Suppressor macrophage treated with lipopolysaccharide for 4 hours (primary cell): ENCODE results near the gene ATMIN.

Source experiments
- DNase-seq: peaks from one replicate; pipeline ENCODE4 v3.0.0-alpha.2; 2020

ATMIN gene, protein sequence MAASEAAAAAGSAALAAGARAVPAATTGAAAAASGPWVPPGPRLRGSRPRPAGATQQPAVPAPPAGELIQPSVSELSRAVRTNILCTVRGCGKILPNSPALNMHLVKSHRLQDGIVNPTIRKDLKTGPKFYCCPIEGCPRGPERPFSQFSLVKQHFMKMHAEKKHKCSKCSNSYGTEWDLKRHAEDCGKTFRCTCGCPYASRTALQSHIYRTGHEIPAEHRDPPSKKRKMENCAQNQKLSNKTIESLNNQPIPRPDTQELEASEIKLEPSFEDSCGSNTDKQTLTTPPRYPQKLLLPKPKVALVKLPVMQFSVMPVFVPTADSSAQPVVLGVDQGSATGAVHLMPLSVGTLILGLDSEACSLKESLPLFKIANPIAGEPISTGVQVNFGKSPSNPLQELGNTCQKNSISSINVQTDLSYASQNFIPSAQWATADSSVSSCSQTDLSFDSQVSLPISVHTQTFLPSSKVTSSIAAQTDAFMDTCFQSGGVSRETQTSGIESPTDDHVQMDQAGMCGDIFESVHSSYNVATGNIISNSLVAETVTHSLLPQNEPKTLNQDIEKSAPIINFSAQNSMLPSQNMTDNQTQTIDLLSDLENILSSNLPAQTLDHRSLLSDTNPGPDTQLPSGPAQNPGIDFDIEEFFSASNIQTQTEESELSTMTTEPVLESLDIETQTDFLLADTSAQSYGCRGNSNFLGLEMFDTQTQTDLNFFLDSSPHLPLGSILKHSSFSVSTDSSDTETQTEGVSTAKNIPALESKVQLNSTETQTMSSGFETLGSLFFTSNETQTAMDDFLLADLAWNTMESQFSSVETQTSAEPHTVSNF

DNA sequence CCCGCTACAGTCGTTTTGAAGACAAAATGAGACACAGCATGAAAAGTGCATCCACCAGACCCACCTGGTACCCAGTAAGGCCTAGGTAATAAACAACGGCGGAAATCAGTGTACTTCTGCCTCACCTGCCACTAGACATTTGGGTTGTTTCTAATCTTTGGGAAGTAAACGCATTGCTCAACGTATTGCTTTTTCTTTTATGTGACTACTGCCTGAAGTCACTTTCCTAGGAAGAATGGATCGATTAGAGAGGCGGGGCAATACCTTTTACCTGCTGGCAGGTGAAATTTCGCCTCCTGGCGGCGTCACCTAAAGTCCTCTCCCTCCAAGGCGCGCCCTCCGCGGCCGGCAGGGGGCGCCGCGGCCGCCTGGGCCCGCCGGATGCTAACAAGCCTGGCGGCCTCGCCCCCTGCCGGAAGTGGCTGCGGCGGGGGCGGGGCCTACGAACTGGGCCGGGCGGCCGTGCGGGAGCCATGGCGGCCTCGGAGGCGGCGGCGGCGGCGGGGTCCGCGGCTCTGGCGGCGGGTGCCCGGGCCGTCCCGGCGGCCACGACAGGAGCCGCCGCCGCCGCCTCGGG lies at the start of gene ATMIN:
Gene ATMIN (plus strand): TSS at position 445 of the 577 bp plus-strand sequence. CDS start 29 bp downstream, at position 474.
- DNase-seq = peak; percentile 97

DNA sequence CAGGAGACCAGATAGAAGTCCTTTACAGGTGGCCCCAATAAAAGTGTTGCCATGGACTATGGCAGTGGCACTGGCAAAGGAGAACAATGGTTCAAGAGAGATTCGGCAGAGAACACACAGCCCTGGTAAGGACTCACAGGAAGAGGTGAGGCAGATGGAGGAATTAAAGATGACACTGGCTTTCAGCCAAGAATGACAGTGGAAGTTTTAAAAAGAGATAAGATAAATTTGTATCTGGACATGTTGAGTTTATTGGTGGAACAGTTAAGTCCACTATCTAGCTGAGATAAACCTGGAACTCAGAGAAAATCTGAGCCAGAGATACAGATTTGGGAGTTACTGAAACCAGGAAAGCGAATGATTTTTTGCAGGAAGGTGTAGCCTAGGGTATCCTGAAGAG lies 49.1 kb upstream of the ATMIN start:
- DNase-seq = no peak

DNA sequence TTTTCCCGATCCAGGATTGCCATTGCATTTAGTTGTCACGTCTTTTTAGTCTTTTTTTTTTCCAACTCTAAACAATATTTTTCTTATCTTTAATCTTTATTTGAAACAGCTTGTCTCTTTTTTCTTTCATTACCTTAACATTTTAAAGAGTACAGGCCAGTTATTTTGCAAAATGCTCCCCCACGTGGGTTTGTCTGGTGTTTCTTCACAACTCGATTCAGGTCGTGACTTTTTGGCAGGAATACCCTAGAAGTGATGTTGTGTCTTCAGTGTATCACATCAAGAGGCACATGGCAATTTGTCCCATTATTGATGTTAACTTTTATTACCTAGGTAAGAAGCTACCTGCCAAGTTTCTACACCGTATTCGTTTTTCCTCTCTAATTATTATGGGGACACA lies 46.9 kb upstream of the ATMIN start:
- no peak for DNase-seq

DNA sequence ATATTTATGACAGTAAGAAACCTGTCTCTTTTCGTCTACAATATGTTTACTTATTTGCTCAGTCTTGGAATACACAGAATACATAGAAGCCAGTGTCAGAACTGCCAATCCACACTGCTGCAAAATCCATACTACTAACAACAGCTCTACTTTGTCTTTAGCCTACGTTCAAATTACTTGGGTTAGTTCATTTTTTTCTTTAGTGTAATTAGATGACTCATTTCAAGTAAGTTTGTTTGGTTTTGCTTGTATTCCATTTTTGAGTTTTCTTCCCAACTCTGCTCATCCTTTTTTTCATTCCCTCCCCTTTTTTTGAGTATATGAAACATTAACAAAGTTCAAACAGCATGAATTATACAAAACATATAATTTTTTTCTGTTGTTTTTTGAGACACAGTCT lies 45.8 kb upstream of the ATMIN start:
- no peak for DNase-seq

DNA sequence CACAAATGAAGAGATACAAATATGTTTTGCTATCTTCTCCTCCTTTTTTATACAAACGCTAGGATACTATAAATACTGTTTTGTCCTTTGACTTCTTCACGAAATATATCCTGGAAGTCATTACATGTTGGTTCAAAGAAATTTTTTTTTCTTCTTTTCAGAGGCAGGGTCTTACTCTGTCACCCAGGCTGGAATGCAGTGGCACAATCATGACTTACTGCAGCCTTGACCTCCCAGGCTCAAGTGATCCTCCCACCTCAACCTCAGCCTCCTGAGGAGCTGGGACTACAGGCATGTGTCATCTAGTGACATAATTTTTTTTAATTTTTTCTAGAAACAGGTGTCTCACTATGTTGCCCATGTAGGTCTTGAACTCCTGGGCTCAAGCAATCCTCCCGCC lies 45.1 kb upstream of the ATMIN start:
- DNase-seq = no peak

DNA sequence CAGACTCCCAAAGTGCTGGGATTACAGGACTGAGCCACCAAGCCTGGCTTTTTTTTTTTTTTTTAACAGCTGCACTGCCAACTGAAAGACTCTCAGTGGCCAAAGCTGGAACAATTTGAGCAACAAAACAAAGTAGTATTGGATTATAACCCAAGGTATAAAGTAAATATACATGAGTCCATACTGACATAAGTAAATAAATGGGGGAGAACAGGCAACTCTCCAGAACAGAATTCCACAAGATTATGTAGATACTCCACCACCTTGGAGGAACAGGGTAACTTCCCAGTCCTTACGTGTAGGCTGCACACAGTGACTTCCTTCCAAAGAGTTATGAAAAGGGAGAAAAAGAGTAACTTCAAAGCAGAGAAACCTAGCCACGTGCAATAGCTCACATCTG lies 44.7 kb upstream of the ATMIN start:
- no peak for DNase-seq

DNA sequence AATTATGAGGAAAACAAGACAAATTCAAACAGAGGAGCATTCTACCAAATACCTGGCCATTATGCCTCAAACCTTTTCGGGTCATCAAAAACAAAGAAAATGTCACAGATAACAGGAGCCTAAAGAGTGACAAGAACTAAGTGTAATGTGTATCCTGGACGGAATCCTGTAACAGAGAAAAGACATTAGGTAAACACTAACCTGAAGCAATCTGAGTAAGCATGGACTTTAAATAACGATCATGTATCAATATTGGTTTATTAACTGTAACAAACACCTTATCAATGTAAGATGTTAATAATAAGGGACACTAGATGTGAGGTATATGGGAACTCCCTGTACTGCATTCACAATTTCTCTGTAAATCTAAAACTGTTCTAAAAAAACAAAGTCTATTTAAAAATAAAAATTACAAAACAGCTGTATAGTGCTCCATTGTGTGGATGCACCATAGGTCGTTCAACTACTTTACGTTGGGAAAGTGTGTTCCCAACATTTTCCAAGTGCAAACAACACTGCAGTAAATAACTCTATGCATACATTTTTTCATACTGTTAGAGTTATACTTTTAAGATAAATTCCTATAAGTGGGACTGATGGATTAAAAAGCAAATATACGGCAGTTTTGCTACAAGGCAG lies 43.7 kb upstream of the ATMIN start:
- no peak for DNase-seq

DNA sequence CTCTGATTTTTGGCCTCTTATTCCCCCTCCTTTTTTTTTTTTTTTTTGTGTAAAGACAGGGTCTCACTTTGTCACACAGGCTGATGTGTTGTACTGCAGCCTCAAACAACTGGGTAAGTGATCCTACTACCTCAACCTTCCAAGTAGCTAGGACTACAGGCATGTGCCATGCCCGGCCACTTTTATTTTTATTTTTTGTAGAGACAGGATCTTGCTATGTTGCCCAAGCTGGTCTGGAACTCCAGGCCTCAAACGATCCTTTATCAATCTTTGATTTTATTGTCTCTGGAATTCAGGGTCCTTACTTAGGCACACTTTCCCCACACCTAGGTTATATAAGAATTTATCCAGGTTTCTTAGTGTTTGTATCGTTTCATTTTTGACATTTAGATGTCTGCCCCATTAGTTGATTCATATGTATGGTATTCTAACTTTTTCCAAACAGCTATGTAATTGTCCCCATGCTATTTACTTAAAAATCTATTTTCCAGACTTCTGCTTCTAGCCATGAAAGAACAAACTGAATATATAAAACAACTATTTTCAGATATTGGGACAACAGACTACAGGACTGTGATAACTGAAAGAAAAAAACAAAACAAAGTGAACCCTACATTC lies 42.9 kb upstream of the ATMIN start:
- DNase-seq = no peak

DNA sequence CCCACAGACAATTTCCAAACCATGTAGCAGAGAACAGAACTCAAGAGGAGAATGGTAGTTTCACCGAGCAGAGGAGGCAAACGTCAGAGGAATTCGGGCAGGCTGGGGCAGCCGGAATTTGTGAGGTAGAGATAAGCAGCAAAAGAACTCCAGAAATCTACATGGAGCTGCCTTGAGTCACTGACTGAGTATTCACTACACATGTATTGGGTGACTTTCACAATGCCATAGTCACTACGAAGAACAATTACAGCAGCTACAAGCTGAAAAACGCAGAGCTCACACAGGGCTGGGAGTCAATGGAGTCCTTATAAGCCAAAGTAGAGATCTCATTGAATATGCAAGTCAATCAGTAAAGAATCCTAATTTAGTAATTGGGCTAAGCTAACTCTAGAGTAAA lies 42.3 kb upstream of the ATMIN start:
- no peak for DNase-seq

DNA sequence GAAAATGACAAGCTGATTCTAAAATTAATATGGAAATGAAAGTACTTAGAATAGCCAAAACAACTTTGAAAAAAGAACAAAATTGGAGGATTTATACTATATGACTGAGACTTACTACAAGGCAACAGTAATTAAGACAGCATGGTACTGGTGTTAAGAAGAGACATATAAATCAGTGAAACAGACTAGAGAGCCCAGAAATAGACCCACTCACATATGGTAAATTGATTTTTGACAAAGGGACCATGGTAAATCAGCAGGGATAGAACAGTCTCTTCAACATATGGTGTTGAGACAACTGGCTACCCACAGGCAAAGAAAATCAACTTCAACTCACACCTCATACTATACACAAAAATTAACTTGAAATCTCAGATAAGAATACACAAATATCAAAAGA lies 41.8 kb upstream of the ATMIN start:
- no peak for DNase-seq

DNA sequence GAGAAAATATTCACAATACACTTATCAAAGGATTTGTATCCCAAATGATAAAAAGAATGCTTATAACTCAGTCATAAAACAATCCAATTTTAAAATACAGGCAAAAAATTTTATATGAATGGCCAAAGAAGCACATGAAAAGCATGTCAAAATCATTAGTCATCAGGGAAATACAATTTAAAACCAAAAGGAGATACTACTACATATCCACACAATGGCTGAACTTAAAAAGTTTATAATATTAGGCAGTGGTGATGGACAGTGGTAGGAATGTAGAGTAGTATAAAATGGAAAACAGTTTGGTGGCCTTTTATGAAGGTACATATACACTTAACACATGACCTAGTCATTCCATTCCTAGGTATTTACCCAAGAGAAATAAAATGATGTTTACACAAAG lies 41.2 kb upstream of the ATMIN start:
- DNase-seq = no peak

DNA sequence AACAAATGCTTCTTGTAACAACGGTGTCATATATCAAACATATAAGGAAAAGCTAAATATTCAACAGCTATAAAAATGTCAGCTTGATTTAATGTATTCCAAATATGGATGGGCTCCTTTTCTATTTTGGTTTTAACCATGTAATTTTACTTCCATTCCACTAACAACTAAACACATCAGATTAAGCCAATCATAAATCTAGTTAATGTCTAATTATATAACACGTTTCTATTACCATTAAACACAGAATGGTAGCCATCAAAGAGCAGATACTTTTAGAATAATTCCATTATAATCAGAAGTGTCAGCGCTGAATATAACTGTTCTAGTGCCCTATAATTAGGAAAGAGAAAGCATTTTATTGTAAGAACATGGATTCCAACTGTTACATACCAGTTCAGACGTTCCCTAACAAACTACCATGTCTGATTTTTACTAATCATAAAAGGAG lies 38.9 kb upstream of the ATMIN start:
- peak; percentile 30 for DNase-seq

DNA sequence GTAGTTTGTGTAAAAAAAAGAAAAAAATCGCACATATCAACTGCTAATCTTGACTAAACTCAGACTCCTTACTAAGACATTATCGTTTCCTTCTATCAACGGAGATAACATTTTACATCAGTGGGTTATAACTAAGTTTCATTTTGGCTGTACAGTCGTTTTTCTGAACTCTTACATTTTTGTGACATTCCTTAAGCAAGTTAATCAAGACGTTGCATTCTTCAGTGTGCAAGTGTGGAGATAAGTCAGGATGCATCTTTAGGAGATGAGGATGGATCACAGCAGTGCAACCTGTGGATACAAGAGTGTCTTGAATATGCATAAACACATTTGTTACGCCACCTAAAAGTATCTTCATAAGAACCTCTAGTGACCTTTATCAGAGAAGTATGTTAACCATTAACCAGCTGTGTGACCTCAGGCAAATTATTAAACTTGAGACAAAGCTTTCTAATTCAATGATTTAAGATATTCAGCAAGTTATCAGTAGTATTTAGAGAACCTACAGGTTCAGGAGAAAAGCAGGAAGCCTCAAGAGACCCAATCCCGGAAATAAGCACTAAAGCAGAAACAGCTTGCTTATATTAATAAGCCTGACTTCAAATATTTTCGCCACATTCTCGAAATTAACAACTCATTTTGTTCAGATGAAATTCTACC lies 38.4 kb upstream of the ATMIN start:
- peak; percentile 47 for DNase-seq

DNA sequence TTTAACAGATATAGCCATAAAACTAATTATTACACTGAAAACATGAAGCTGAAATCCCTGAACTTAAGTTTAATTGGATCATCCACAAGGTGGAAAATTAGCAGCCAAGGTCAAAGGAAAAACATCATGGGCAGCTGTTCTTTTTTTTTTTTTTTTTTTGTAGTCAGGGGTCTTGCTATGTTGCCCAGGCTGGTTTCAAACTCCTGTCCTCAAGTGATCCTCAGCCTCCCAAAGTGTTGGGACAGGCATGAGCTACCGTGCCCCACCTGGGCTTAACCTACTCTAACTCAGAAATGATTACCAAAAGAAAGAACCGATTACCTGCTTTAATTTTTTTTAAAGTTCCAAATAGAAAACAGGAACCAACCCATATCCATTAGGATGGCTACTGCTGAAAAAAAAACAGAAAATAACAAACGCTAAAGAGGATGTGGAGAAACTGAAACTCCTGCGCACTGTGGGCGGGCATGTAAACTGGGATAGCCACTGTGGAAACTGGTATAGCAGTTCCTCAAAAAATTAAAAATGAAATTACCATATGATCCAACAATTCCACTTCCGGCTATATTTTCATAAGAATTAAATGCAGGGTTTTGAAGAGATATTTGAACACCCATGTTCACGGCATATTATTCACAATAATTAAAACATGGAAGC lies 37.5 kb upstream of the ATMIN start:
- DNase-seq = peak; percentile 89

DNA sequence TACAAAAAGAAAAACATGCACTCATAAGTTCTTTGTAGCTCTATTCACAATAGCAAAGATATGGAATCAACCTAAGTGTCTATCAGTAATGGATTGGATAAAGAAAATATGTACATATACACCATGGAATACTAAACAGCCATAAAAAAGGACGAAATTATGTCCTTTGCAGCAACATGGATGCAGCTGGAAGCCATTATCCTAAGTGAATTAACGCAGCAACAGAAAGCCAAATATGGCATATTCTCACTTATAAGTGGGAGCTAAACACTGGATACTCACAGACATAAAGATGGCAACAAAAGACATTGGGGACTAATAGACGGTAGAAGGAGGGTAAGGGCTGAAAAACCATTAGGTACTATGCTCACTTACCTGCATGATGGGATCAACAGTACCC lies 34.8 kb upstream of the ATMIN start:
- DNase-seq = no peak

DNA sequence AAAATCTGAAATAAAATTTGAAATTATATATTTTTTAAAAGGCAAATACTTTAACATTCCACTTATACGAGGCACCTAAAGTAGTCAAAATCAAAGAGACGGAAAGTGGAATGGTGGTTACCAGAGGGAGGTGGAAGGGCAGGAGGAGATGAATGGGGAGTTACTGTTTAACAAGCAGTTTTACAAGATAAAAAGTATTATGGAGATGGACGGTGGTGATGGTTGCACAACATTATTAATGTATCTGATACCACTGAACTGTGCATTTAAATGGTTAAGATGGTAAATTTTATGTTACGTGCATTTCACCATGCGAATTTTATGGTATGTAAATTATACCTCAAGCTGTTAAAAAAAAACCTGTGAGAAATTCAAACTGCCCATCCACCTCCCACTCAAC lies 34.3 kb upstream of the ATMIN start:
- DNase-seq = no peak

DNA sequence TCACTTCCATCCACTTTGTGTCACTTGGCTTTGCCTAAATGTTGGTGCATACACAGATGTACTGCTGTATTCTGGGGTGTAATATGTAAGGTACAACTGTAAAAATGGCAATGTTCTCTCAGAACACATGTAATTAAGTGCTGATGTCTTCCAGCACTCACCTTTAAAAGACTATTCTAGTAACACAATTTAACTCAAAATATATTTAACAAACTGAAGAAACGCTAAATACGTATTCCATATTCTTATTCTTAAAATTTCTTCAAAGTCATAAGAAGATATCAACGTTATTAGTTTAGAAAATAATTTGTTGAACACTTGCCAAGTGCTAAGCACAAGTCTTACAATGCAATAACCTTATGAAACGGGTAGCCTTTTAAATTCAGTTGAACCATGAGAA lies 32.6 kb upstream of the ATMIN start:
- DNase-seq = no peak

DNA sequence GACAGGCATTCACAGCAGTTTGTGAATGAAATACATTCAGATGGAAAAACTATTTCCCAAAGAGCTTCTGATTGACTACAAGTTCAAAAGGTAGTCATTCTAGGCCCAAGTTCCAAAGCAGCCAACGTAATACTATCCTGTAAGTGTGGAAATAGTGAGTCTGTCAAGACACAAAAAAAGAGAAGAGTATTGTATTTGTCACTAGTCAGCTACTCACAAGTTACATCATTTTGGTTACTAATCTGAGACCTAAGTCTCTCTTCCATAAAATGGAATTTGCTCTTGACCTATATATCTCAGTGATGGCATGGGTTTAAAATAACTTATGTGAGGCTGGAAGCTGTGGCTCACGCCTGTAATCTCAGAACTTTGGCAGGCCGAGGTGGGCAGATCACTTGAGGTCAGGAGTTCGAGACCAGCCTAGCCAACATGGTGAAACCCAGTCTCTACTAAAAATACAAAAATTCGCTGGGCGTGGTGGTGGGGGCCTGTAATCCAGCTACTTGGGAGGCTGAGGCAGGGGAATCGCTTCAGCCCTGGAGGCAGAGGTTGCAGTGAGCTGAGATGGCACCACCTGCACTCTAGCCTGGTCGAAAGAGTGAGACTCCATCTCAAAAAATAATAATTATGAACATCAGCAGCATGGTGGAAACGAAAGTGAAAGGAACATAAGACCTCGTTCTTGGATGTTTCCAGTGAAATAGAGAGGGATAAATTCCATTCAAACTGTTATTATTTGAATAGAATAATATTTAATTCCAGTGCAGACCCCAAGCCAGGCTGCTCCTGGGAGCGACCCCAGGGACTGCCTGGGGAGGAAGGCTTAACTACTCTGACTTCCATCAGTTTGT lies 31.8 kb upstream of the ATMIN start:
- peak; percentile 38 for DNase-seq

DNA sequence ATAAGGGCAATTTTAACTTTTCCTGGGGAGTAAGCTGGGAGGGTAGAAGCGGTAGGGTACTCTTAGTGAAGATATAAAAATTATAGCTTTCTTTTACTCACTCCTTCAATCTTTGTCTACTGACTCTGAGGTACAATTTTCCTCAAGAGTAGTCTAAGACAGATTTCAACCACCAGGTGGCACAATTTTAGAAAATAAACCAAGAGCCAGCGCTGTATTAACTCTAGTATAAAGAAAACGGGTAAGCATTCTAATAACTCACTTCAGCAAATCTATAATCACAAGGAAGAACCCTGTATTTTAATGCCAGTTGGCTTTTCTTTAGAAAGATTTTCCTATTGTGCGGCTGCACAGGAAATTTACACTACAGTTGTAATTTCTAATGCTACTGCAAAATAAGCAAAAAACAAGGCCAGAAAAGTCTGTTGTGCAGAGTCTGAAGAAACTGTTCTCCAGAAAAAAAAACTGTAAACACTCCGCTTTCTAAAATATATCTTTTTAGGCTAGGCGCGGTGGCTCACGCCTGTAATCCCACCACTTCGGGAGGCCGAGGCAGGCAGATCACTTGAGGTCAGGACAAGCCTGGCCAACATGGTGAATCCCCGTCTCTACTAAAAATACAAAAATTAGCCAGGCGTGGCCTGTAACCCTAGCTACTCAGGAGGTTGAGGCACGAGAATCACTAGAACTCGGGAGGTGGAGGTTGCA lies 30.8 kb upstream of the ATMIN start:
- DNase-seq = peak; percentile 81

DNA sequence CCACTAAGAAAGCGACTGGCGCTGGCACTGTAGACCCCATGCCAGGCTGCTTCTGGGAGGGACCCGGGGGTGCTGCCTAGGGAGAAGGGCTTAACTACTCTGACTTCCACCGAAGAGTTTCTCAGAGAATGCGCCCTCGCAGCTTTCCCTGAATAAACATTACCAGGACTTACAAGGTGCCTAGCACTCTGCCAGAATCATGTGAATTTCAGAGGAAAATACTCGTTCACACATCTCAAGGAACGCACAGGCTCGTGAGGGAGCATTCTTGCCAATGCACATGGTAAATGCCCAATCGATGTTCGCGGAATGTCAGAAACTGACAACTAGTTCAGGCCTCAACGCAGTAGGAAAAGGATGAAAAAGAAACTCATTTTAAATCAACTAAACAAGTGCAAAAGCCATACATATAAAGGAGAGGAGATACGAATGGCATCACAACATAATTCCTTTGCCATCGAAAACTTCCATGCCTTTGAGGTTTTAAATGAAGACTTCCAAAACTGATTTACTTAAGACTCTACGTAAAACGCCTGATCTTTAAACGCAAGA lies 30.0 kb upstream of the ATMIN start:
- no peak for DNase-seq
